HG03280 (cell line): ENCODE results near the gene TMCO1.
A peak's percentile ranks its signal among the peaks of the same experiment; 100 is the strongest.
"Not testable (repeated sequence)": the region's sequence is repeated elsewhere in the genome, so short reads cannot be mapped to it uniquely, and the experiment has no call there.

Experiments
- ATAC-seq: cut with Tn5 transposase; IDR thresholded peaks from one replicate; pipeline ENCODE4 v1.9.1; 2021; ENCODE audit warnings: mild to moderate bottlenecking, moderate library complexity; ENCODE audit not compliant: unreplicated experiment

Gene TMCO1

GRCh38 chr1:165768513-165769394 lies at the start of gene TMCO1:
TSS of gene TMCO1 (minus strand) at chr1:165768868. CDS start at chr1:165768751, 117 bp downstream.
- peak; percentile 99 for ATAC-seq

GRCh38 chr1:165816826-165817497 lies 48.3 kb upstream of the TMCO1 start:
- no peak for ATAC-seq

- ATAC-seq: no peak
Measured at GRCh38 chr1:165816157-165816556, 47.5 kb upstream of the TMCO1 start.

- ATAC-seq: no peak
Measured at GRCh38 chr1:165815725-165816124, 47.1 kb upstream of the TMCO1 start.

- ATAC-seq: no peak
Measured at GRCh38 chr1:165807613-165808012, 38.9 kb upstream of the TMCO1 start.

- not testable (repeated sequence) for ATAC-seq
Measured at GRCh38 chr1:165804513-165804912, 35.8 kb upstream of the TMCO1 start.

GRCh38 chr1:165799387-165799786 lies 30.7 kb upstream of the TMCO1 start:
- ATAC-seq: no peak

GRCh38 chr1:165795894-165796293 lies 27.2 kb upstream of the TMCO1 start:
- ATAC-seq: no peak

GRCh38 chr1:165793951-165794350 lies 25.3 kb upstream of the TMCO1 start:
- no peak for ATAC-seq

- no peak for ATAC-seq
Measured at GRCh38 chr1:165787741-165788140, 19.1 kb upstream of the TMCO1 start.

- not testable (repeated sequence) for ATAC-seq
Measured at GRCh38 chr1:165783519-165783918, 14.9 kb upstream of the TMCO1 start.

- not testable (repeated sequence) for ATAC-seq
Measured at GRCh38 chr1:165778197-165778596, 9.5 kb upstream of the TMCO1 start.

GRCh38 chr1:165773324-165773965 lies 4.8 kb upstream of the TMCO1 start:
- ATAC-seq: no peak

- no peak for ATAC-seq
Measured at GRCh38 chr1:165772739-165773138, 4.1 kb upstream of the TMCO1 start.

- ATAC-seq: no peak
Measured at GRCh38 chr1:165764277-165764676, 4.4 kb downstream of the TMCO1 start.

- ATAC-seq: no peak
Measured at GRCh38 chr1:165763442-165763841, 5.2 kb downstream of the TMCO1 start.

- ATAC-seq: no peak
Measured at GRCh38 chr1:165762725-165763124, 5.9 kb downstream of the TMCO1 start.

GRCh38 chr1:165759095-165759494 lies 9.6 kb downstream of the TMCO1 start:
- no peak for ATAC-seq

- ATAC-seq: no peak
Measured at GRCh38 chr1:165755393-165756010, 13.2 kb downstream of the TMCO1 start.

GRCh38 chr1:165753934-165754333 lies 14.7 kb downstream of the TMCO1 start:
- peak; percentile 88 for ATAC-seq

- ATAC-seq: no peak
Measured at GRCh38 chr1:165748550-165748949, 20.1 kb downstream of the TMCO1 start.
